Measurements from ENCODE around the gene CSF1R. TPM values are rescaled to one million over a fixed set of nuclear protein-coding genes. Genes with fewer than 3 reads are reported as not detected.

The CSF1R gene
- total and polyA plus RNA-seq, 2 of the 4 experiments (the other 2 are of a cell fraction), result 0.14 to 0.36 TPM

- H4K91ac ChIP-seq (ENCODE audit: insufficient read depth, low read depth, low read length), result no peak overlapping the region
- 79% methylated on average over 3 of the region's 4 CpGs; no CpG with 5 or more reads in 1 of the 2 experiments for WGBS, 2 experiments (ENCODE audit: extremely low coverage in 2 of 2, insufficient read length in 1 of 2)
- intact Hi-C loops (cut with micrococcal nuclease) (no loop called here), in situ Hi-C loops (cut with MboI; ENCODE audit: low sequenced_read_pairs) (no loop called here), dilution Hi-C loops (cut with HindIII; ENCODE audit: low sequenced_read_pairs, unreplicated experiment) (no loop called here)
- DNase-seq, result no peak
- no peak overlapping the region for H3K9ac ChIP-seq (ENCODE audit: low read depth, low read length)
- H2BK120ac ChIP-seq (ENCODE audit: low read depth, low read length), result no peak overlapping the region
- H3K23ac ChIP-seq (ENCODE audit: low read depth, low read length), result no peak overlapping the region
- H3K4ac ChIP-seq (ENCODE audit: low read depth, low read length), result no peak overlapping the region
- no peak overlapping the region for H3K56ac ChIP-seq (ENCODE audit: extremely low read depth, insufficient read depth, low read length)
- no peaks in the 10 kb centered on the region; the same call in 1 of the 2 replicates for H3K9me1 ChIP-seq (ENCODE audit: insufficient read depth, low read length)
- H2AFZ ChIP-seq (replicated peaks; ENCODE audit: low read length, poor library complexity), result no peak overlapping the region
- no peak overlapping the region for H4K8ac ChIP-seq (ENCODE audit: low read depth in 2 of 2, low read length in 2 of 2)
- H3K18ac ChIP-seq (ENCODE audit: low read depth, low read length), result no peak overlapping the region
- no peak overlapping the region for H4K5ac ChIP-seq (ENCODE audit: low read depth, low read length)
- no TSS peak for BruUV-seq (replicated peaks)
- H3K4me2 ChIP-seq (ENCODE audit: low read depth, low read length), result no peak overlapping the region
- TF ChIP-seq POLR2A (IDR thresholded peaks at IDR 0.05; ENCODE audit: low read depth, low read length) (no peak), ELK1 (IDR thresholded peaks at IDR 0.05; ENCODE audit: borderline replicate concordance, low read depth, low read length) (no peak), CHD1 (IDR thresholded peaks at IDR 0.05; ENCODE audit: low read depth, low read length) (no peak), SMC3 (IDR thresholded peaks at IDR 0.05; ENCODE audit: low read depth, low read length) (no peak), RCOR1 (IDR thresholded peaks at IDR 0.05; ENCODE audit: insufficient replicate concordance, low read length) (no peak)
- H3K27me3 ChIP-seq (ENCODE audit: control insufficient read depth, insufficient read depth, low read length), result peaks cover 29% of the 10 kb centered on the region
- H3K27ac ChIP-seq (ENCODE audit: insufficient read depth, low read length), result no peak overlapping the region
- no peak overlapping the region for H2AK9ac ChIP-seq (replicated peaks; ENCODE audit: low read depth, low read length, poor library complexity)
- no peak for ATAC-seq (ENCODE audit: low read depth)
- POLR2A ChIA-PET (ENCODE audit: unreplicated experiment), result no interaction called here
- no peak overlapping the region for H3K14ac ChIP-seq (replicated peaks; ENCODE audit: low read depth, low read length)
- CTCF ChIA-PET, result no interaction called here
- no peaks in the 10 kb centered on the region for H3K79me1 ChIP-seq (ENCODE audit: low read depth in 1 of 2, low read length in 2 of 2)
- no peak overlapping the region for H2AK5ac ChIP-seq (ENCODE audit: low read depth, low read length)
- H2BK20ac ChIP-seq (ENCODE audit: low read depth, low read length), result no peak overlapping the region
- H3K9me3 ChIP-seq (ENCODE audit: control insufficient read depth, insufficient read depth, low read length), result peaks cover 9% of the 10 kb centered on the region
- no peaks in the 10 kb centered on the region for H3K4me1 ChIP-seq (ENCODE audit: control insufficient read depth, insufficient read depth, low read length)
- H2BK5ac ChIP-seq (ENCODE audit: low read depth, low read length, poor library complexity, severe bottlenecking), result no peak overlapping the region
- H4K20me1 ChIP-seq (ENCODE audit: insufficient read depth, low read length), result no peaks in the 10 kb centered on the region
- H3K4me3 ChIP-seq (ENCODE audit: insufficient read depth, low read depth, low read length), result no peak overlapping the region
- no peak overlapping the region for H2BK15ac ChIP-seq (ENCODE audit: low read depth, low read length)
- H3K36me3 ChIP-seq (ENCODE audit: control insufficient read depth, insufficient read depth, low read length), result no peaks in the 10 kb centered on the region
These were observed 11.1 kb downstream of the CSF1R start for GRCh38 chr5:150075233-150075632.
